Gastroesophageal sphincter (tissue), 3 donors: ENCODE measurements around the gene CDH23.

Source experiments
- CTCF ChIP-seq, 4 experiments: fragments of 200-600 bp in 2 of 4; fragments of 450-650 bp in 2 of 4; sonication (generic) in 1 of 4; IDR thresholded peaks; one replicate each; pipeline ENCODE4 v1.5.1; 2017 to 2019; ENCODE audit warnings: antibody characterized with exemption in 4 of 4, mild to moderate bottlenecking in 2 of 4, moderate library complexity in 2 of 4
- POLR2AphosphoS5 ChIP-seq: sonication (generic); formaldehyde crosslinking; IDR thresholded peaks from one replicate; pipeline ENCODE4 v1.6.1; 2017; ENCODE audit warnings: antibody characterized with exemption

DNA sequence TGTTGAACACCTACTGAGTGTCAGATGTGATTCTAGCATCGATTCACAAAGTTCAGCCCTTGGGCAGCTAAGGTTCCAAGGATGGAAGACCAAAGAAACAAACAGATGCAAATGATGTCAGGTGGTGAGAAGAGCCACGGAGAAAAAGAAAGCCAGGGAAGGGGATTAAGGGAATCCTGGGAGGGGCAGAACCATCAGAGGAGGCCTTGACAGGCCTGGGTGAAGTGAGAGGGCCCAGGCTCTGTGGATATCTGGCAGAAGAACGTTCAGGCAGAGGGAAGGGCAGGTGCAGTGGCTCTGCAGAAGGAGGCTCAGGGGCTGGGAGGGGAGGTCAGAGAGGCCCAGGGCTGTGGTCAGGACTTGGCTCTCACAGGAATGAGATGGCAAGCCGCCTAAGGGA lies 232.4 kb downstream of the CDH23 start:
- TF ChIP-seq CTCF (IDR thresholded peaks at IDR 0.05) (no peak), POLR2AphosphoS5 (no peak)
